Smooth muscle cell (in vitro differentiated cells): ENCODE measurements around the gene CAMK2D. TPM values are rescaled to one million over a fixed set of nuclear protein-coding genes. Genes with fewer than 3 reads are reported as not detected.

Experiments used
- DNase-seq: peaks from one replicate; lab custom pipeline; 2025; ENCODE audit not compliant: unreplicated experiment; lab: John Stamatoyannopoulos, UW
- H2AFZ ChIP-seq: fragments of 200-600 bp; sonication (generic); 2 replicates; pipeline ENCODE4 v1.6.0; 2016; ENCODE audit warnings: antibody characterized with exemption, low read depth, mild to moderate bottlenecking
- H3F3A ChIP-seq: fragments of 200-600 bp; sonication (generic); 2 replicates; pipeline ENCODE4 v1.6.0; 2017; ENCODE audit warnings: antibody characterized with exemption, low read depth
- H3K27ac ChIP-seq: fragments of 200-600 bp; sonication (generic); 2 replicates; pipeline ENCODE4 v1.5.1; 2016; ENCODE audit warnings: low read depth, mild to moderate bottlenecking
- H3K27me3 ChIP-seq: fragments of 200-600 bp; sonication (generic); 2 replicates; pipeline ENCODE4 v1.6.1; 2016; ENCODE audit warnings: low read depth, mild to moderate bottlenecking
- H3K36me3 ChIP-seq: fragments of 200-600 bp; sonication (generic); 2 replicates; pipeline ENCODE4 v1.5.1; 2016; ENCODE audit warnings: low read depth
- H3K4me1 ChIP-seq: fragments of 200-600 bp; sonication (generic); 2 replicates; pipeline ENCODE4 v1.5.1; 2016; ENCODE audit warnings: low read depth
- H3K4me2 ChIP-seq: fragments of 200-600 bp; sonication (generic); 2 replicates; pipeline ENCODE4 v1.6.0; 2016; ENCODE audit warnings: mild to moderate bottlenecking
- H3K4me3 ChIP-seq: fragments of 200-600 bp; sonication (generic); 2 replicates; pipeline ENCODE4 v1.5.1; 2016; ENCODE audit warnings: mild to moderate bottlenecking
- H3K79me2 ChIP-seq: fragments of 200-600 bp; sonication (generic); 2 replicates; pipeline ENCODE4 v1.6.0; 2016; ENCODE audit warnings: low read depth, mild to moderate bottlenecking
- H3K9ac ChIP-seq: fragments of 200-600 bp; sonication (generic); 2 replicates; pipeline ENCODE4 v1.6.0; 2016; ENCODE audit warnings: low read depth
- H3K9me3 ChIP-seq: fragments of 200-600 bp; sonication (generic); replicated peaks from 2 replicates; pipeline ENCODE4 v1.5.1; 2016; ENCODE audit warnings: low read depth
- H4K20me1 ChIP-seq: fragments of 200-600 bp; sonication (generic); 2 replicates; pipeline ENCODE4 v1.6.0; 2016; ENCODE audit warnings: low read depth
- CTCF ChIP-seq: fragments of 200-600 bp; sonication (generic); IDR thresholded peaks from 2 replicates; pipeline ENCODE4 v1.5.1; 2017; ENCODE audit warnings: borderline replicate concordance, mild to moderate bottlenecking, antibody characterized with exemption; ENCODE audit not compliant: insufficient read depth, poor library complexity, severe bottlenecking
- WGBS: methylation state at CpG from one replicate; pipeline ENCODE4 v1.1.7; 2016; ENCODE audit warnings: low lambda C conversion rate; 5-methylcytosine and 5-hydroxymethylcytosine counted together
- polyA plus RNA-seq: library from polyadenylated mRNA; unstranded; fragments of >200 nt; fragmentation: Nextera tagmentation; extraction: Ambion mirVana; gene quantifications from 2 replicates; pipeline ENCODE4 v1.2.1, GENCODE V29; 2016
- total RNA-seq: library from RNA; depleted of rRNA; stranded (reverse); fragments of >200 nt; gene quantifications from 2 replicates; pipeline ENCODE4 v1.2.3, GENCODE V29; 2014

CAMK2D gene
- total and polyA plus RNA-seq, 2 experiments from 2014 or later: 17.2 to 36.0 TPM

DNA sequence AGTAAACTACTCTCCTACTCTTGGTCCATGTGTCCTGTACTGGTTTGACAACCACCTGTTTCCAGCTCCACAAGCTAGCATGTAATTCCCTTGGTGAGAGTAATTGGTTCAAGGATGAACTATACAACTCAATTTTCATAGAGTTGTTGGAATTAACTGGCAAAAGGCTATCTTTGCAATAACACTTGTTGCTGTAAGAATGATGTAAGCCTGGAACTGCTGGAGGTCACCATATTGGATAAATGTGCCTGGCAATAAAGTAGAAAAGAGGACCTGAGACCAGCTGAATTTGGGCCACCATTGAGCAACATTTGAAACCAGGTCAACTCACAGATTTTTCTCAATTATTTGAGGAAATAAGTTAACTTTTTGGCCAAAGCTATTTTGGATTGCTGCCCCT is 175.5 kb downstream of the CAMK2D start:
- Histone ChIP-seq H3F3A (no peaks in the 10 kb centered on the region), H3K9ac (no peak overlapping the region), H3K9me3 (no peaks in the 10 kb centered on the region), H3K36me3 (no peaks in the 10 kb centered on the region), H3K4me1 (peaks cover 8% of the 10 kb centered on the region), H3K4me3 (no peak overlapping the region), H3K4me2 (no peak overlapping the region), H3K27me3 (no peaks in the 10 kb centered on the region), H3K27ac (no peak overlapping the region), H2AFZ (no peak overlapping the region), H4K20me1 (no peaks in the 10 kb centered on the region), H3K79me2 (no peaks in the 10 kb centered on the region)
- no peak for DNase-seq
- no peak for TF ChIP-seq CTCF

- Histone ChIP-seq H3K27me3 (no peaks in the 10 kb centered on the region), H3K79me2 (no peaks in the 10 kb centered on the region), H3K9me3 (no peaks in the 10 kb centered on the region), H3K4me2 (peak overlapping the region; percentile 48), H3F3A (no peaks in the 10 kb centered on the region), H4K20me1 (no peaks in the 10 kb centered on the region), H2AFZ (no peak overlapping the region), H3K4me3 (no peak overlapping the region), H3K36me3 (no peaks in the 10 kb centered on the region), H3K9ac (no peak overlapping the region), H3K4me1 (peaks cover 8% of the 10 kb centered on the region), H3K27ac (peak overlapping the region; percentile 42)
- no peak for DNase-seq
- TF ChIP-seq CTCF: no peak
- WGBS: 28% methylated on average over 4 of the region's 4 CpGs
These were observed 177.0 kb downstream of the CAMK2D start for GRCh38 chr4:113584407-113585150.

DNA sequence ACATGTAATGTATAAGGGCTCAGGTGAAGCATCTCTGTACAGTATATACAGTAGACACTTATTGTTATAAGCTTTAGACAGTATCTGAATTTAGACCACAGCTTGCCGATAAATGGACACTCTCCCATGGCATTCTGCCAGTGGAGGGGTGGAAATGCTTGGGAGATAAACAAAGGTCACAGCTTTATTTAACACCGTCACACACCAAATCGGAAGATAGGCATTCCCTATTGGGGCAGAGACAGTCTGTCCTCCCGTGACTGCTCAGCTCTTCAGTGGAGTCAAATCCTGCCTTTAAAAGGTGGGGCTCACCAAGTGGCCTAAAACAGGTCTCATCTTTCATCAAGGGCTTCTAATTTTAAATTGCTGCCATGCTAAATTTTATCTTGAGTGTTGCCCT is 178.8 kb downstream of the CAMK2D start:
- no peaks in the 10 kb centered on the region for H3K79me2 ChIP-seq

More for the DNA sequence above, 178.8 kb downstream of the CAMK2D start:
- no peaks in the 10 kb centered on the region for H3K36me3 ChIP-seq
- H3K27ac ChIP-seq: no peak overlapping the region
- no peak overlapping the region for H3K4me2 ChIP-seq
- H3K9me3 ChIP-seq: no peaks in the 10 kb centered on the region
- H3K9ac ChIP-seq: no peak overlapping the region
- H3K4me1 ChIP-seq: peaks cover 8% of the 10 kb centered on the region
- H4K20me1 ChIP-seq: no peaks in the 10 kb centered on the region
- no peak overlapping the region for H2AFZ ChIP-seq
- no peak for TF ChIP-seq CTCF
- H3F3A ChIP-seq: no peaks in the 10 kb centered on the region
- 84% methylated on average over 4 of the region's 4 CpGs for WGBS
- no peaks in the 10 kb centered on the region for H3K27me3 ChIP-seq
- DNase-seq: no peak
- no peak overlapping the region for H3K4me3 ChIP-seq
